Naive B cell (primary cell): Measurements from ENCODE around the gene SLC4A8. TPM values are rescaled to one million over a fixed set of nuclear protein-coding genes. Genes with fewer than 3 reads are reported as not detected.

Experiments used
- ATAC-seq, 2 donors: fragments of 150-1000 bp; cut with Tn5 transposase; 2 replicates each; pipeline ENCODE4 v1.10.0; 2021; ENCODE audit warnings: low read depth in 2 of 2, mild to moderate bottlenecking in 2 of 2, moderate library complexity in 2 of 2
- DNase-seq: peaks from one replicate; pipeline ENCODE4 v3.0.0; 2022
- H3K27ac Mint-ChIP-seq, 6 donors: one replicate each; pipeline ENCODE4 v1.8.0; 2020 to 2022; ENCODE audit warnings: mild to moderate bottlenecking in 6 of 6, mixed read lengths in 6 of 6, moderate library complexity in 5 of 6, inconsistent platforms in 2 of 6
- H3K27me3 Mint-ChIP-seq, 3 donors: one replicate each; pipeline ENCODE4 v1.8.0; 2021 to 2022; ENCODE audit warnings: mixed read lengths in 3 of 3, mild to moderate bottlenecking in 1 of 3
- H3K36me3 Mint-ChIP-seq, 2 donors: one replicate each; pipeline ENCODE4 v1.8.0; 2020 to 2022; ENCODE audit warnings: mixed read lengths in 2 of 2, inconsistent platforms in 1 of 2, mild to moderate bottlenecking in 1 of 2
- H3K4me1 Mint-ChIP-seq, 3 donors: one replicate each; pipeline ENCODE4 v1.8.0; 2020 to 2022; ENCODE audit warnings: mixed read lengths in 3 of 3, inconsistent platforms in 1 of 3, mild to moderate bottlenecking in 1 of 3, moderate library complexity in 1 of 3
- H3K4me3 Mint-ChIP-seq, 8 donors: one replicate each; pipeline ENCODE4 v1.8.0; 2020 to 2022; ENCODE audit warnings: mild to moderate bottlenecking in 8 of 8, mixed read lengths in 8 of 8, moderate library complexity in 8 of 8, inconsistent platforms in 2 of 8
- H3K9me3 Mint-ChIP-seq, 7 donors: one replicate each; pipeline ENCODE4 v1.8.0; 2020 to 2022; ENCODE audit warnings: mixed read lengths in 7 of 7, mild to moderate bottlenecking in 5 of 7, inconsistent platforms in 2 of 7, moderate library complexity in 1 of 7
- polyA plus RNA-seq, 6 donors: library from polyadenylated mRNA; unstranded; fragments of 300-500 nt; fragmentation: Illumina TruSeq; gene quantifications; one replicate each; pipeline ENCODE4 v1.2.3, GENCODE V29; 2021; ENCODE audit warnings: low read depth in 6 of 6

The SLC4A8 gene
- polyA plus RNA-seq, 6 donors from 2014 or later = 0.34 to 6.2 (median 1.6) TPM

DNA sequence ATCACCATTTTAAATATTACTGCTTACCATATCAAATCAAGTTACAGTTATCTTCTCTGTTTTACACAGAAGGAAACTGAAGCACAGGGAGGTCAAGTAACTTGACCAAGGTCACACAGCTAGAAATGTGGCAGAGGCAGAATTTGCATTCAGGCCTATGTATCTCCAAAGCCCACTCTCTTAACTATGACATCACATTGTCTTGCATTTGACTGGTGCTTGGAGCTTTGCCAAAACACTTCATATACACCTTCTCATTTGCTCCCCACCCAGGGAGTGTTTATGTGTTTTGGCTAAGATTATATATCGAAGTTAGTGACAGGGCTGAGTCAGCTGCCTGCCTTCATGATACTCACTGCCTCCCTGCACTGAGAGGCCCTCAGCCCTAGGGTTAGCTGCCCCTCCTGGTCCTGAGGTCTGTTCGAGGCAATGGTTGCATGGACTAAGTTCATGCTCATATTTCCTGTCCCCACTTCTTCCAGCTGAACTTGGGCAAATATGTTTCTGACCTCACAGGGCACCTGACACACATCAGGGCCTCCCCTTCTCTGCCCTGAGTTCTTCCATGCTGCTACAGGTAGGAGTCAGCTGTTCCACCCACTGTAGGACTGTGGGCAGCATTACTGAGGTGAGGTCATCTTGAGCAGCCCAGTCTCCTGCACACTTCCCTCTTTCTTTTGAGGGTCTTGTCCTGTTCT lies 35.2 kb upstream of the SLC4A8 start:
- H3K4me3 Mint-ChIP-seq = peak overlapping the region in 6 of 8 donors; percentile 2 to 98 (median 58)
- ATAC-seq (no peak), DNase-seq (no peak)
- peaks cover 65 to 86% (median 81%) of the 10 kb centered on the region in 3 donors for H3K4me1 Mint-ChIP-seq
- peaks cover 0 to 5% of the 10 kb centered on the region in 2 donors for H3K36me3 Mint-ChIP-seq
- no peaks in the 10 kb centered on the region for H3K9me3 Mint-ChIP-seq
- peak overlapping the region in 5 of 6 donors; percentile 0 to 94 (median 80) for H3K27ac Mint-ChIP-seq
- H3K27me3 Mint-ChIP-seq = no peaks in the 10 kb centered on the region

- peaks cover 0 to 3% of the 10 kb centered on the region in 2 donors for H3K36me3 Mint-ChIP-seq
- H3K27ac Mint-ChIP-seq = peak overlapping the region; percentile 95 to 98 (median 98)
- no peaks in the 10 kb centered on the region for H3K27me3 Mint-ChIP-seq
- peaks cover 68 to 92% (median 86%) of the 10 kb centered on the region in 3 donors for H3K4me1 Mint-ChIP-seq
- DNase-seq (no peak), ATAC-seq (no peak)
- peak overlapping the region; percentile 91 to 98 (median 96) for H3K4me3 Mint-ChIP-seq
- no peaks in the 10 kb centered on the region for H3K9me3 Mint-ChIP-seq
Observed at GRCh38 chr12:51390457-51390856, 34.2 kb upstream of the SLC4A8 start.

DNA sequence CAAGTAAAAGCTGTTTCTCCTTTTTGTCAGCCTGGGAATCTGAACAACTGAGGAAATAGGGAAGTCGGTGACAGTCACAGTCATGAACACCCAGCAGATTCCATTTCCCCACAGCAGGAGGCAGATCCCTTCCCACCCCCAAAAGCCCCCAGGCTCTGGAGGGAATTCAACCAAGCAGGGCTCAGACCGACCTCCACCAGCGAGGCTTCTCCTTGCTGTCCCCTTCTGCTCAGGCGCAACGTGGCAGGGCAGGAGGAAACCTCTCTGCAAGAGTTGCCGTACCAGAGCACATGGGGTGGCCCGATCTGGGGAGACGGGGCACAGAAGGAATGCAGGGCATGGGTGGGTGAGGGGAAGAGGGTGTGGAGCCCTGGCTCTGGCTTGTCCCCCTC lies 33.7 kb upstream of the SLC4A8 start:
- H3K27ac Mint-ChIP-seq = peak overlapping the region; percentile 95 to 98 (median 98)

DNA sequence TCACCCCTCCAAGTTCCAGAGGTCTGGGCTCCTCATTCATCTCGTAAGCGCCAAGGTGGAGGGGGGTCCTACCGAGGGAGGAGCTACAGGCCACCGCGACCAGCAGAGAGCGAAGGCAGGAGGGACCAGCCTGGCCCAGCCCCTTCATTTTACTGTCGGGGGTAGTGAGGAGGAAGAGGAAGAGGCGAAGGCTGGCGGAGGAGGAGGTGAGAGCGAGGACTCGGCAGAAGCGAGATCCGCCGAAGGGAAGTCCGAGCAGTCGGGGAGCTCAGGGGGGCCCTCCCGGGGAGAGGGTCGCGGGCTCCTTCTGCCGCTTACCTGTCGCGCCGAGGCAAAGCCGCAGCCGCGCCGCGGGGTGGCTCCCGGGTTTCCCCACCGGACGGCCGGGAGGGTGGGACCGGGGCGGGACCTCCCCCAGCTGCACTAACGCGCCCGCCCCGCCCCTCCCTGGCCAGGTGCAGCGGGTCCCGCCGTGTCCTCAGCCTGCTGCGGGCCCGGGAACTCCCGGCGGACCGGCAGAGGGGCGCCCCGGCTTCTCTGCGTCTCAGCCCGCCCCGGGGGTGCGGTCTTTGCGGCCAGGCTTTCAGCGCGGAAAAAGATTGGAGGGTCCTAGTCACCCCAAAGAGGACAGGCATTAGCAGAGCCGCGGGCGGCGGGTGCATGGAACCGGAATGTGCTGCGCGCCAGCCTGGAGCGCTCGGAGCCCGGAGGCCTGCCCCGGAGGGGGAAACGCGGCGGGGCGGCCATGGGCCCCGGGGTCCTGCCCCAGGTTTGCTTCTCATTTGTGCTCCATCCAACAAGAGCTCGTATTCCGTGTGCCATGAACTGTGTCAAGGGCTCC lies 33.1 kb upstream of the SLC4A8 start, which contains the start of gene GALNT6:
GALNT6 (minus strand) TSS at position 124 of the 841 bp plus-strand sequence. CDS start 11,625 bp downstream, outside the sequence.
- H3K4me1 Mint-ChIP-seq = peaks cover 71 to 92% (median 87%) of the 10 kb centered on the region in 3 donors
- H3K27ac Mint-ChIP-seq = peak within 1 kb of the TSS; percentile 96 to 99 (median 98)
- no peaks in the 10 kb centered on the region for H3K36me3 Mint-ChIP-seq
- H3K4me3 Mint-ChIP-seq = peak within 1 kb of the TSS; percentile 91 to 98 (median 96)
- H3K9me3 Mint-ChIP-seq = no peaks in the 10 kb centered on the region
- ATAC-seq = peak; percentile 70
- H3K27me3 Mint-ChIP-seq = no peaks in the 10 kb centered on the region
- DNase-seq = peak; percentile 85

More for the DNA sequence above, 33.7 kb upstream of the SLC4A8 start:
- peak; percentile 12 to 15 for ATAC-seq
- Mint-ChIP-seq H3K9me3 (no peaks in the 10 kb centered on the region), H3K4me1 (peaks cover 70 to 93% (median 87%) of the 10 kb centered on the region in 3 donors), H3K4me3 (peak overlapping the region; percentile 91 to 98 (median 96)), H3K27me3 (no peaks in the 10 kb centered on the region), H3K36me3 (no peaks in the 10 kb centered on the region)
- no peak for DNase-seq

DNA sequence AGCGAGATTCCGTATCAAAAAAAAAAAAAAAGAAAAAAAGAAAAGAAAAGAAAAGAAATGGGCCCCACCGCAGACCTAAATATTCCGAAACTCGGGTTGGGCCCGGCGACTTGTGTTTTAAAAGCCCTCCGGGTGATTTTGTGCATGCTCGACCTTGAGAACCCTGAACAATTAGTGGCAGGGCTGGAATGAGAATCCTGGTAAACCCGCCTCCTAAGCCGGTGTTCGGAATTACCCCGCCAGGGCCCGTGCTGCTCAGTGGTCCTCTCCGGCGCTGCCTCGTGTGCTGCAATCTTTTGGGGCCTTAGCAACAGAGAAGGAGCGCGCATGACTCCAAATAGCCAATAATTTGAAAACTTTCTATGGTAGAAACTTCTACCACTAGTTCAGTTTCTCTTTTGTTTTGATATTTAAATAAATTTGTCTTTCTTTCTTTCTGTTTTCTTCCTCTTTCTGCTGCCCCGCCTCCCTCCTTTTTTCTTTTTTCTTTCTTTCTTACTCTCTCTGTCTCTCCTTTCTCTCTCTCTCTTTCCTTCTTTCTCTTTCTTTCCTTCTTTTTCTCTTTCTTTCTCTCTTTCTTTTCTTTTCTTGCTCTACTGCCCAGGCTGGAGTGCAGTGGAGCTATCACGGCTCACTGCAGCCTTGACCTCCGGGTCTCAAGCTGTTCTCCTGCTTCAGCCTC lies 31.9 kb upstream of the SLC4A8 start:
- Mint-ChIP-seq H3K9me3 (no peaks in the 10 kb centered on the region), H3K4me1 (peaks cover 67 to 82% (median 78%) of the 10 kb centered on the region in 3 donors), H3K4me3 (peak overlapping the region; percentile 86 to 98 (median 95)), H3K36me3 (no peaks in the 10 kb centered on the region), H3K27me3 (no peaks in the 10 kb centered on the region), H3K27ac (peak overlapping the region; percentile 97 to 99 (median 98))
- DNase-seq = peak; percentile 59
- peak; percentile 41 to 50 for ATAC-seq

DNA sequence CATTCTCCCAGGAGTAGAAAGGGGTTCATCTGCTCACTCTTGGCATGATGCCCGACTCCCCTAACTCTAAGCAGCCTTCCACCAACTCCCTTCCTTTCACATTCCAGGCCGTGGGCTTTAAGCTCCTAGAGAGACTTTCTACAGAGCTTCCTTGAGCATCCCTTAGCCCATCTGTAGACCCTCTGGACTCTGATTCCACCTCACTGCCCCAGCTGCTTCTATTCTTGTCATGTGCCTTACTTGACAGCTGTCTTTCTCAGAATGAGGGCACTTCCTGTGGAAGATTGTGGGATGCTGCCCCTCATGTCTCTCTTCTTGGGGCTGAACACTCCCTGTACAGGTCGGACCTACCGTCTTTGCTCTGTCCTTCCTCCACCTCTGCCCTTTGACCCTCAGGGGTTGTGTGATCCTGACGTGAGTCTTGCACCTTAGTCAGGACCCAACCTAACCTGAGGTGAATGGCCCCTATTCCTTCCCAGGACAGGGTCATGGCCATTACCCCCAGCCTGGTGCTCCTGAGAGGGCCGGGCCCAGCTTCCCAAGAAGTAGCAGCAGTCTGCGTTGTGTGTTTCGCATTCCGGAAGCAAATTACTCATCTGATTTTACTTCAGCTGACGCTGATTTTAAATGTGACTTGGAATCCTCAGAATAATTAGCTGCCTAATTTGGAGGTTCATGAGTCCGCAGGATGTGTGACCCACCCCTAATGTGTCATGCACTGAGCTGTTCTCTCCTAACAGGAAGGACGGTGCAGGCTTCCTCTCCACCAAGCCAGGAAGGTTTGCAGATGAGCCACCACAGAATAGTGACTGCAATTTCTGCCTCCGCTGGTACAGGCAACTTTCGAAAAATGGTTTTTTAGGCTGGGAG lies 30.7 kb upstream of the SLC4A8 start:
- ATAC-seq (no peak), DNase-seq (no peak)
- H3K27ac Mint-ChIP-seq = peak overlapping the region in 5 of 6 donors; percentile 83 to 99 (median 98)
- H3K4me3 Mint-ChIP-seq = peak overlapping the region; percentile 80 to 98 (median 95)
- H3K36me3 Mint-ChIP-seq = no peaks in the 10 kb centered on the region
- no peaks in the 10 kb centered on the region for H3K9me3 Mint-ChIP-seq
- no peaks in the 10 kb centered on the region for H3K27me3 Mint-ChIP-seq
- H3K4me1 Mint-ChIP-seq = peaks cover 64 to 82% (median 77%) of the 10 kb centered on the region in 3 donors

DNA sequence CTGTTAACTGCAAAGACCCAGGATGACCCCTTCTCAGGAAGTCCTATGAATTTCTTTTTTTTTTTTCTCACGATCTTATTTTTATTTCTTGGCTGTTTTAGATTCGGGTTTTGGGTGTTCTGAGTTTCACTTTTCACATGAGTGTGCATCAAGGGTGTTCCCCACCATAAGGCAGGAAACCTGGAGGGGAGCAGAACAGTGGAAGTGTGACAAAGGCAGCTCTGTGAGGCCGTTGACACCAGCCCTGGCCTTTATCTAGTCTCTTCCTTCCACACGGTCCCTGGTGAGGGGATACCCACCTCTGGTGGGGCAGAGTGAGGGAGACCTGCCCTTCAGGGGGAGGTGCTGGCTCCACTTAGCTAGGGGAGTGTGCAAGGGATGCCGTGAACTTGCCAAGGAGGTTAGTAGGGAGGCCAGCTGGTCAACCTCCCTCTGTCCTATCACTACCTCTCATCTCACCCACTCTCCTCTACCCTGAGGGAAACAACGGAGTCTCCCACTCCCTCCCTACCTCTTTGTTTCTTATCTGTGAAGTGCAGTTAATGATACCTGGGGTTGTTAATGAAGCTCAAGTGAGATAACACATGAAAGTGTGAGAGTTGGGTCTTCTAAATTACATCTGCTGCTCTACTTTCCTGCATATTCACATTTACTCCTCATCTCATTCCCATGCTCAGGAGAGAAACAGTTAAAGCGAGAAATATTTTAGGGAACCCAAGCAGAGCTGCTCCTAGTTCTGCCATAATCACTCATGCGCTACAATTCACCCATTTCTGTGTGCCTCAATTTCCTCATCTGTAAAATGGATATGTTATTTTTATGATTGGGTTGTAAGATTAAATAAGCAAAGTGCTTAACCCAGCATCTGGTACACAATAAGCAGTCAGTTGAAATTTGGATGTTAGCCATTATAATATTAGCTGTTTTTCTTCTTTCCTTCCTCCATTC lies 29.1 kb upstream of the SLC4A8 start:
- ATAC-seq = peak; percentile 43 to 47
- peak overlapping the region; percentile 70 to 98 (median 80) for H3K4me3 Mint-ChIP-seq
- peak; percentile 58 for DNase-seq
- no peaks in the 10 kb centered on the region for H3K9me3 Mint-ChIP-seq
- peaks cover 50 to 71% (median 63%) of the 10 kb centered on the region in 3 donors for H3K4me1 Mint-ChIP-seq
- H3K36me3 Mint-ChIP-seq = no peaks in the 10 kb centered on the region
- H3K27me3 Mint-ChIP-seq = no peaks in the 10 kb centered on the region
- peak overlapping the region; percentile 84 to 98 (median 92) for H3K27ac Mint-ChIP-seq

GRCh38 chr12:51397670-51398069 lies 27.0 kb upstream of the SLC4A8 start:
- Mint-ChIP-seq H3K36me3 (no peaks in the 10 kb centered on the region), H3K9me3 (no peaks in the 10 kb centered on the region), H3K27ac (no peak overlapping the region), H3K4me1 (peaks cover 40 to 61% (median 55%) of the 10 kb centered on the region in 3 donors), H3K4me3 (no peak overlapping the region), H3K27me3 (peaks cover 0 to 7% (median 0%) of the 10 kb centered on the region in 3 donors)
- no peak for ATAC-seq
- no peak for DNase-seq

GRCh38 chr12:51399891-51400290 lies 24.7 kb upstream of the SLC4A8 start:
- Mint-ChIP-seq H3K4me1 (peaks cover 30 to 51% (median 43%) of the 10 kb centered on the region in 3 donors), H3K36me3 (no peaks in the 10 kb centered on the region), H3K4me3 (no peak overlapping the region), H3K9me3 (no peaks in the 10 kb centered on the region), H3K27me3 (peaks cover 0 to 7% (median 0%) of the 10 kb centered on the region in 3 donors), H3K27ac (no peak overlapping the region)
- ATAC-seq (no peak), DNase-seq (no peak)

DNA sequence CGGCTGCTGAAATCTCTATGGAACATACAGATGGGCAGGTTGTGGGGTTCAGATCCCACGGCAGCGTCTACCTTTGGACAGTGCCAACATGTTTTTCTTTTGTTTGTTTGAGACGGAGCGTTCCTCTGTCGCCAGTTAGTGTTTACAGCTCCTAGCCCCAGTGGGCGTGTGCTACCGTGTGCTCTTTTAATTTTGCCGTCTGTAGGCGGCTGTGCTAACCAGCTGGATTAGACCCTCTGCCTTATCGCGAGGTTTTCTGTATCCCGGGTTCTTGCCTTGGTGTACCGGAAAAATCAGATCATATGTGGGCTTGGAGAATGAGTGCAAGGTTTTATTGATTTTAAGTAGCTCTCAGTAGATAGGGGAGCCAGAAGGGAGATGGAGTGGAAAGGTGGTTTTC lies 23.6 kb upstream of the SLC4A8 start:
- no peak for ATAC-seq
- peaks cover 21 to 40% (median 32%) of the 10 kb centered on the region in 3 donors for H3K4me1 Mint-ChIP-seq
- no peak overlapping the region for H3K4me3 Mint-ChIP-seq
- DNase-seq = no peak
- no peaks in the 10 kb centered on the region for H3K36me3 Mint-ChIP-seq
- peak overlapping the region in 2 of 6 donors; percentile 27 to 29 for H3K27ac Mint-ChIP-seq
- H3K9me3 Mint-ChIP-seq = no peaks in the 10 kb centered on the region
- peaks cover 0 to 7% (median 0%) of the 10 kb centered on the region in 3 donors for H3K27me3 Mint-ChIP-seq

DNA sequence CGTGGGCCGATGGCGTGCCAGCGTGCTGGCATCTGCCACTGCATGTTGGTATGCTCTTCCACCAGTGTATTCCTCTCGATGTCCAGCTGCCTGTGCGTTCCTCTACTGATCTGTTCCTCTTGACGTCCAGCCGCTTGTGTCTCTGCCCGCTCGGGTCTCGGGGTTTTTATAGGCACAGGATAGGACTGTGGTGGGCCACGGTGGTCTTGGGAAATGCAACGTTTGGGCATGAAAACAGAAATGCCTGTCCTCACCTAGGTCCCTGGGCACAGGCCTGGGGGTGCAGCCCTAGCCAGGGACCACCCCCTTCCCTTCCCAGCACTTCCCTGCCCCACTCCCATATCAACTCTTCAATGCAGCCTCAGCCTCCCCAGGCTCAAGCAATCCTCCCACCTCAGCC lies 23.1 kb upstream of the SLC4A8 start:
- no peaks in the 10 kb centered on the region for H3K36me3 Mint-ChIP-seq
- H3K4me3 Mint-ChIP-seq = no peak overlapping the region
- DNase-seq (no peak), ATAC-seq (no peak)
- H3K4me1 Mint-ChIP-seq = peaks cover 18 to 36% (median 33%) of the 10 kb centered on the region in 3 donors
- H3K27me3 Mint-ChIP-seq = peaks cover 0 to 7% (median 0%) of the 10 kb centered on the region in 3 donors
- no peaks in the 10 kb centered on the region for H3K9me3 Mint-ChIP-seq
- H3K27ac Mint-ChIP-seq = peak overlapping the region in 2 of 6 donors; percentile 29 to 61
